ENCODE results near the gene TMEM115.

Gene TMEM115

GRCh38 chr3:50359760-50360110 lies 414 bp upstream of the TMEM115 start:
- DNase-seq, result no peak
- Histone ChIP-seq H3K4me1 (peaks cover 0 to 49% (median 44%) of the 10 kb centered on the region in 4 donors), H3K36me3 (peaks cover 6 to 22% (median 17%) of the 10 kb centered on the region in 3 donors), H3K4me3 (peak overlapping the region; percentile 68 to 87), H3K27me3 (no peaks in the 10 kb centered on the region), H3K27ac (peak overlapping the region; percentile 23 to 86), H3K9me3 (no peaks in the 10 kb centered on the region)
- TF ChIP-seq CTCF (IDR thresholded peaks at IDR 0.05), result no peak
- intact Hi-C loops (cut with DNase I; ENCODE audit: low total_unique reads), result no loop called here

- no peaks in the 10 kb centered on the region for H3K27me3 ChIP-seq
- TF ChIP-seq CTCF (IDR thresholded peaks at IDR 0.05), result no peak
- peak overlapping the region; percentile 86 to 97 for H3K27ac ChIP-seq
- peak overlapping the region; percentile 68 to 87 for H3K4me3 ChIP-seq
- H3K9me3 ChIP-seq, result no peaks in the 10 kb centered on the region
- H3K4me1 ChIP-seq, result peaks cover 0 to 41% (median 37%) of the 10 kb centered on the region in 4 donors
- H3K36me3 ChIP-seq, result peaks cover 15 to 35% (median 30%) of the 10 kb centered on the region in 3 donors
- intact Hi-C loops (cut with DNase I; ENCODE audit: low total_unique reads), result no loop called here
- DNase-seq, result no peak
These were observed 888 bp downstream of the TMEM115 start for GRCh38 chr3:50358355-50358910.

GRCh38 chr3:50357481-50357880 lies 1.8 kb downstream of the TMEM115 start:
- Histone ChIP-seq H3K36me3 (peaks cover 19 to 40% (median 38%) of the 10 kb centered on the region in 3 donors), H3K4me3 (peak overlapping the region; percentile 68 to 87), H3K27me3 (no peaks in the 10 kb centered on the region), H3K4me1 (peaks cover 0 to 47% (median 37%) of the 10 kb centered on the region in 4 donors), H3K27ac (peak overlapping the region; percentile 86 to 97), H3K9me3 (no peaks in the 10 kb centered on the region)
- no peak for TF ChIP-seq CTCF (IDR thresholded peaks at IDR 0.05)
- no peak for DNase-seq
- intact Hi-C loops (cut with DNase I; ENCODE audit: low total_unique reads), result no loop called here

- H3K27ac ChIP-seq, result peak overlapping the region; percentile 22 to 97
- DNase-seq, result no peak
- H3K4me3 ChIP-seq, result peak overlapping the region; percentile 68 to 87
- peaks cover 0 to 53% (median 43%) of the 10 kb centered on the region in 4 donors for H3K4me1 ChIP-seq
- no peak for TF ChIP-seq CTCF (IDR thresholded peaks at IDR 0.05)
- intact Hi-C loops (cut with DNase I; ENCODE audit: low total_unique reads), result no loop called here
- no peaks in the 10 kb centered on the region for H3K27me3 ChIP-seq
- H3K36me3 ChIP-seq, result peaks cover 19 to 40% (median 38%) of the 10 kb centered on the region in 3 donors
- H3K9me3 ChIP-seq, result no peaks in the 10 kb centered on the region
These were observed 2.8 kb downstream of the TMEM115 start for GRCh38 chr3:50356553-50356952.

GRCh38 chr3:50355829-50356552 lies 3.3 kb downstream of the TMEM115 start:
- H3K27me3 ChIP-seq, result no peaks in the 10 kb centered on the region
- H3K36me3 ChIP-seq, result peaks cover 19 to 40% (median 38%) of the 10 kb centered on the region in 3 donors
- TF ChIP-seq CTCF (IDR thresholded peaks at IDR 0.05), result no peak
- H3K4me1 ChIP-seq, result peaks cover 0 to 58% (median 48%) of the 10 kb centered on the region in 4 donors
- H3K4me3 ChIP-seq, result peak overlapping the region; percentile 68 to 87
- H3K27ac ChIP-seq, result peak overlapping the region; percentile 22 to 97
- DNase-seq, result no peak
- intact Hi-C loops (cut with DNase I; ENCODE audit: low total_unique reads), result no loop called here
- no peaks in the 10 kb centered on the region for H3K9me3 ChIP-seq

Data from tibial artery (tissue), 4 donors.